ENCODE results near the gene ADAM22. TPM values are rescaled to one million over a fixed set of nuclear protein-coding genes. Genes with fewer than 3 reads are reported as not detected.

ADAM22 gene
- total and polyA plus RNA-seq, 2 of the 4 experiments (the other 2 are of a cell fraction), result 0.03 to 0.18 TPM

DNA sequence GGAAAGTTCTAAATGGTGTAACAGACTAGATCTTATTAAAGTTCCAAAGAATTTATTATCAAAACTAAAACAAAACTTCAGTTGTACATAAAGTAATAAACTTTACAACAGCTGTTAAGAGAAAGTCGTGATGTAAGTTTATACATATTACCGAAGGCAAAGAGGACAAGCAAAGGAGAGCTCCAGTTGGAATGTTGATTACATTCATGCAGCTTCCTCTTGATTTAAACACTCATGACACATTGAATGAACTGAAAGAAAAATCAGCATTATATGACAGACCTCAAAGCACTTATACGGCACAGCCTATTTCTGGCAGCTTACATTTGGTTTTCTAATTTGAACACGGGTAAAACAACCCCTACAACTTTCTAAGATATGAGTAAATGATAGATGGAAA is 272.2 kb downstream of the ADAM22 start:
- H2BK20ac ChIP-seq (ENCODE audit: low read depth, low read length), result no peak overlapping the region
- H4K5ac ChIP-seq (ENCODE audit: low read depth, low read length), result no peak overlapping the region
- ATAC-seq (ENCODE audit: low read depth) (peak; percentile 90), DNase-seq (peak; percentile 20)
- H2BK5ac ChIP-seq (ENCODE audit: low read depth, low read length, poor library complexity, severe bottlenecking), result no peak overlapping the region
- no peaks in the 10 kb centered on the region; a peak in 1 of 4 replicates for H3K79me1 ChIP-seq (ENCODE audit: low read depth in 1 of 2, low read length in 2 of 2)
- no peak overlapping the region for H2BK15ac ChIP-seq (ENCODE audit: low read depth, low read length)
- TF ChIP-seq RAD21 (IDR thresholded peaks at IDR 0.05; ENCODE audit: low read length) (no peak), MXI1 (IDR thresholded peaks at IDR 0.05; ENCODE audit: borderline replicate concordance, low read depth, low read length) (no peak), POLR2A (IDR thresholded peaks at IDR 0.05; ENCODE audit: low read depth, low read length) (no peak), MAFK (IDR thresholded peaks at IDR 0.05; ENCODE audit: low read depth, low read length) (no peak), FOS (IDR thresholded peaks at IDR 0.05; ENCODE audit: low read depth, low read length) (no peak), CHD1 (IDR thresholded peaks at IDR 0.05; ENCODE audit: low read depth, low read length) (no peak), MAZ (IDR thresholded peaks at IDR 0.05; ENCODE audit: borderline replicate concordance, low read depth, low read length) (no peak)
- TF ChIP-seq, protein P1, sequence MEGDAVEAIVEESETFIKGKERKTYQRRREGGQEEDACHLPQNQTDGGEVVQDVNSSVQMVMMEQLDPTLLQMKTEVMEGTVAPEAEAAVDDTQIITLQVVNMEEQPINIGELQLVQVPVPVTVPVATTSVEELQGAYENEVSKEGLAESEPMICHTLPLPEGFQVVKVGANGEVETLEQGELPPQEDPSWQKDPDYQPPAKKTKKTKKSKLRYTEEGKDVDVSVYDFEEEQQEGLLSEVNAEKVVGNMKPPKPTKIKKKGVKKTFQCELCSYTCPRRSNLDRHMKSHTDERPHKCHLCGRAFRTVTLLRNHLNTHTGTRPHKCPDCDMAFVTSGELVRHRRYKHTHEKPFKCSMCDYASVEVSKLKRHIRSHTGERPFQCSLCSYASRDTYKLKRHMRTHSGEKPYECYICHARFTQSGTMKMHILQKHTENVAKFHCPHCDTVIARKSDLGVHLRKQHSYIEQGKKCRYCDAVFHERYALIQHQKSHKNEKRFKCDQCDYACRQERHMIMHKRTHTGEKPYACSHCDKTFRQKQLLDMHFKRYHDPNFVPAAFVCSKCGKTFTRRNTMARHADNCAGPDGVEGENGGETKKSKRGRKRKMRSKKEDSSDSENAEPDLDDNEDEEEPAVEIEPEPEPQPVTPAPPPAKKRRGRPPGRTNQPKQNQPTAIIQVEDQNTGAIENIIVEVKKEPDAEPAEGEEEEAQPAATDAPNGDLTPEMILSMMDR (conservative IDR thresholded peaks at IDR 0.05; ENCODE audit: low read depth, low read length), result no peak
- TF ChIP-seq, protein P2, sequence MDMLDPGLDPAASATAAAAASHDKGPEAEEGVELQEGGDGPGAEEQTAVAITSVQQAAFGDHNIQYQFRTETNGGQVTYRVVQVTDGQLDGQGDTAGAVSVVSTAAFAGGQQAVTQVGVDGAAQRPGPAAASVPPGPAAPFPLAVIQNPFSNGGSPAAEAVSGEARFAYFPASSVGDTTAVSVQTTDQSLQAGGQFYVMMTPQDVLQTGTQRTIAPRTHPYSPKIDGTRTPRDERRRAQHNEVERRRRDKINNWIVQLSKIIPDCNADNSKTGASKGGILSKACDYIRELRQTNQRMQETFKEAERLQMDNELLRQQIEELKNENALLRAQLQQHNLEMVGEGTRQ (IDR thresholded peaks at IDR 0.05; ENCODE audit: low read depth, low read length), result no peak
- TF ChIP-seq, protein P3, sequence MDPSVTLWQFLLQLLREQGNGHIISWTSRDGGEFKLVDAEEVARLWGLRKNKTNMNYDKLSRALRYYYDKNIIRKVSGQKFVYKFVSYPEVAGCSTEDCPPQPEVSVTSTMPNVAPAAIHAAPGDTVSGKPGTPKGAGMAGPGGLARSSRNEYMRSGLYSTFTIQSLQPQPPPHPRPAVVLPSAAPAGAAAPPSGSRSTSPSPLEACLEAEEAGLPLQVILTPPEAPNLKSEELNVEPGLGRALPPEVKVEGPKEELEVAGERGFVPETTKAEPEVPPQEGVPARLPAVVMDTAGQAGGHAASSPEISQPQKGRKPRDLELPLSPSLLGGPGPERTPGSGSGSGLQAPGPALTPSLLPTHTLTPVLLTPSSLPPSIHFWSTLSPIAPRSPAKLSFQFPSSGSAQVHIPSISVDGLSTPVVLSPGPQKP (IDR thresholded peaks at IDR 0.05; ENCODE audit: borderline replicate concordance, low read depth, low read length), result no peak
- no peak overlapping the region for H4K91ac ChIP-seq (ENCODE audit: insufficient read depth, low read depth, low read length)
- H3K56ac ChIP-seq (ENCODE audit: extremely low read depth, insufficient read depth, low read length), result no peak overlapping the region
- H3K36me3 ChIP-seq (ENCODE audit: control insufficient read depth, insufficient read depth, low read length), result peaks cover 37% of the 10 kb centered on the region
- H3K9ac ChIP-seq (ENCODE audit: low read depth, low read length), result no peak overlapping the region
- no peak overlapping the region for H2AK5ac ChIP-seq (ENCODE audit: low read depth, low read length)
- H3K4me1 ChIP-seq (ENCODE audit: control insufficient read depth, insufficient read depth, low read length), result peaks cover 2% of the 10 kb centered on the region
- dilution Hi-C loops (cut with HindIII; ENCODE audit: low sequenced_read_pairs, unreplicated experiment) (no loop called here), intact Hi-C loops (cut with micrococcal nuclease) (no loop called here), in situ Hi-C loops (cut with MboI; ENCODE audit: low sequenced_read_pairs) (no loop called here)
- no peaks in the 10 kb centered on the region; the same call in 1 of the 2 replicates for H4K20me1 ChIP-seq (ENCODE audit: insufficient read depth, low read length)
- H3K4me3 ChIP-seq (ENCODE audit: insufficient read depth, low read depth, low read length), result no peak overlapping the region
- no peak overlapping the region for H3K4me2 ChIP-seq (ENCODE audit: low read depth, low read length)
- H4K8ac ChIP-seq (ENCODE audit: low read depth in 2 of 2, low read length in 2 of 2), result no peak overlapping the region
- H3K9me3 ChIP-seq (ENCODE audit: control insufficient read depth, insufficient read depth, low read length), result no peaks in the 10 kb centered on the region
- H3K27ac ChIP-seq (ENCODE audit: insufficient read depth, low read length), result no peak overlapping the region
- H3K14ac ChIP-seq (replicated peaks; ENCODE audit: low read depth, low read length), result no peak overlapping the region
- no peaks in the 10 kb centered on the region for H3K27me3 ChIP-seq (ENCODE audit: control insufficient read depth, insufficient read depth, low read length)
- H3K18ac ChIP-seq (ENCODE audit: low read depth, low read length), result no peak overlapping the region
- no peaks in the 10 kb centered on the region for H3K9me1 ChIP-seq (ENCODE audit: insufficient read depth, low read length)
- WGBS, 2 experiments (ENCODE audit: extremely low coverage in 2 of 2, insufficient read length in 1 of 2), result no CpG with 5 or more reads among the region's 4 CpGs
- no peak overlapping the region for H3K23ac ChIP-seq (ENCODE audit: low read depth, low read length)
- BruUV-seq (replicated peaks), result no TSS peak
- CTCF ChIA-PET, result no interaction called here
- H2AK9ac ChIP-seq (replicated peaks; ENCODE audit: low read depth, low read length, poor library complexity), result no peak overlapping the region
- H2BK120ac ChIP-seq (ENCODE audit: low read depth, low read length), result no peak overlapping the region
- no peak overlapping the region for H3K4ac ChIP-seq (ENCODE audit: low read depth, low read length)
- POLR2A ChIA-PET (ENCODE audit: unreplicated experiment), result interaction anchor here (1.2 kb wide), 1 partner anchor 12 kb away, joined by 3 read pairs; no protein-coding TSS in a partner anchor
- no peak overlapping the region for H2AFZ ChIP-seq (replicated peaks; ENCODE audit: low read length, poor library complexity)

All from IMR-90 (cell line).